GM19193 (cell line): ENCODE data around the gene FBXW7.

Experiments
- POLR2A ChIP-seq: IDR thresholded peaks from 4 replicates; pipeline ENCODE4 v1.6.1; 2011; ENCODE audit not compliant: insufficient read depth, insufficient read length; ENCODE audit errors: extremely low read depth

Gene FBXW7

DNA sequence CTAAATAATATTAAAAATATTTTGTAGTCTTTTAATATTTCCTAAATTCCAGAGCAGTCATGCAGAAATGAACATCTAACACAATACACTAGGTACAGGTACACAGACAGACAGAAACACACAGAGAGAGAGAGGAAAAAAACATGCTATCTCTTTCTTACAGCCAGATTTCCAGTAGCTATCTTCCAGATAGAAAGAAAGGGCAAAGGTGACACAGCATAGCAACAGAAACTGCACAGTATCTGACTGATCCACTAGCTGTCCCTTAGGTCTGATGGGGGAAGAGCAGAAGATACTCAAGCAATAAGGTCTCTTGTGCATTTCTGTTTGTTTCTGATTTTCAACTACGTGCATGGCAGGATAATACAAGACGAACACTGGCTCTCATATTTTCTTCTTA is 7.8 kb downstream of the FBXW7 start:
- no peak for TF ChIP-seq POLR2A

DNA sequence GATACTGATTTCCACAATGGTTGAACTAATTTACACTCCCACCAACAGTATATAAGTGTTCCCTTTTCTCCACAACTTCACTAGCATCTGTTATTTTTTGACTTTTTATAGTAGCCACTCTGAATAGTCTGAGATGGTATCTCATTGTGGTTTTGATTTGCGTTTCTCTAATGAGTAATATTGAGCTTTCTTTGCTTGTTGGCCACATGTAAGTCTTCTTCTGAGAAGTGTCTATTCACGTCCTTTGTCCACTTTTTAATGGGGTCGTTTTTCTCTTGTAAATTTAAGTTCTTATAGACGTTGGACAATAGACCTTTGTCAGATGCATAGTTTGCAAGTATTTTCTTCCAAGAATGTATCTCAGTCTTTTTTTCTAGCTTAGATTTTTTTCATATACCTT is 10.0 kb downstream of the FBXW7 start:
- TF ChIP-seq POLR2A, result no peak

DNA sequence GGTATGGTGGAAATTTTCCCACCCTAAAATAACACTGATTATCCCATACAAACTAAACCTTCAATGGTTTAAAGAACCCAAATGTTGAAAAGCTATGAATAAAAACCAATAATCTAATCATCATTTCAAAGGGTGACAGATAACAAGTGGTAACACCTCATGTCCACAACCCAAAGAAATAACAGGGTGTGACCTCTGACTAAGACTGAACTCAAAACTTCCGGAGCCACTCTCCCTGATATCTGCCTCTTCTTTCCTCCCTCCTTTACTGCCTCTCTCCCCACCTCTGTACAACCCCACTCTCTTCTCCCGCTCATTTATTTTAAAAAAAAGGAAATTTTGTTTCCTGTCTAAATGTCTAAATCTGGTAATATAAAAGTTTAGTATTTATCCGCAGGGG is 11.5 kb downstream of the FBXW7 start:
- TF ChIP-seq POLR2A, result no peak

DNA sequence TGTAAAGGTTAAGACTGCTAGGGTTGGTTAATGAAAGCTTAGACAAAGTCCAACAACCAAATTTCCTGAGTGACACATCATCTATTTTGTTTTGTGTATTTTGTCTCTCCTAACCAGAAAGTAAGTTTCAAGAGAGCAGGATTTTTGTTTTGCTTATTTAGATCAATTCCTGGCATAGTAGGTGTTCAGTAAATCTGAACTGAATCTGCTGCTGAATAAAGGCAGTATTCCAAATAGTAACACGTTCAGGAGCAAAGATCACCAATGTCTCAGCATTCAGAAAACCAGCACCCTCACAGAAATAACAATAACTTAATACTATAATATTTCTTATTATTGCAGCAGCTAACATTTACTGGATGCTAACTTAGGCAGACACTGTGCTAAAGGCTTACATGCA is 12.2 kb downstream of the FBXW7 start:
- no peak for TF ChIP-seq POLR2A

DNA sequence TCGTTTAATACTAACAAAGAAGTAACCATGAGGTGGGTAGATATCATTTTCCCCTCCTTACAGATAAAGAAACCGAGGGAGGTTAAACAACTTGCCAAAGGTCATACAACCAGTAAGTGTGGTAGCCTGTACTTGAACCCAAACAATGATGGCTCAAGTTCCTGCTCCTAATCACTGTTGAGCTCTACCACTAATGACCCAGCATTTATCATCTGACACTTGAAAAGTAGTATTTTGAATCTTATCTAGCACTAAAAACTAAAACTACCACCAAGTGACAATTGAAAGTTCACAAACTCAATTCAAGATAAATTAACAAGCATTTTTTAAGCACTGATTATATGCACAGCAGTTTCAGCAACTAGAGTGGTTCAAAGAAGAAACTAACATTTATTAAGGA is 13.1 kb downstream of the FBXW7 start:
- TF ChIP-seq POLR2A, result no peak

DNA sequence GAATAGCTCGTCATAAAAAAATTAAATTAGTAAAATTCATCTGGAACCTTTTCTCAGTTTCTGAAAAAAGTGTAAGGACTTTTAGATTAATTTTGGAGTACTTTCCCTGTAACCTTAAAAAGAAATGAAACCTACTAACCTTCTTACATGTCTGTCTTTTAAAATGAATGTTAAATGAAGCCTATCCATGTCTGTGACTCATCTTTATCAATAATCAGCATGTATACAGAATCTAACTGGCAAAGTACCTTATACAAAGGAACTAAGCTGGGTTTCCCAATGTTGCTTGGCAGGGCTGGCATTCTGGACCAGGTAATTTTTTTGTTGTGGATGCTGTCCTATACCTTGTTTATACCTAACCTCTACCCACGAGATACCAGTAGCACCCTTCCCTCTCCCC is 13.6 kb downstream of the FBXW7 start:
- no peak for TF ChIP-seq POLR2A

DNA sequence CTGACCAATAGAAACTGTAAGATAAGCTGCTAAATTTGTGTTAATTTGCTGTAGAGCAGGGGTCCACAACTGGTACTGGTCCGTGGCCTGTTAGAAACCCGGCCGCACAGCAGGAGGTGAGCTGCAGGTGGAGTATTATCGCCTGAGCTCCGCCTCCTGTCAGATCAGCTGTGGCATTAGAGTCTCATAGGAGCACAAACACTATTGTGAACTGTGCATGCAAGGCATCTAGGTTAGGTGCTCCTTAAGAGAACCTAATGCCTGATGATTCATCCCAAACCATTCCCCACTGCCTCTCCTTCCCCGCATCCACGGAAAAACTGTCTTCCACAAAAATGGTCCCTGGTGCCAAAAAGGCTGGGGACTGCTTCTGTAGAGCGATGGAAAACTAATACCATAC is 19.7 kb downstream of the FBXW7 start:
- TF ChIP-seq POLR2A, result no peak

DNA sequence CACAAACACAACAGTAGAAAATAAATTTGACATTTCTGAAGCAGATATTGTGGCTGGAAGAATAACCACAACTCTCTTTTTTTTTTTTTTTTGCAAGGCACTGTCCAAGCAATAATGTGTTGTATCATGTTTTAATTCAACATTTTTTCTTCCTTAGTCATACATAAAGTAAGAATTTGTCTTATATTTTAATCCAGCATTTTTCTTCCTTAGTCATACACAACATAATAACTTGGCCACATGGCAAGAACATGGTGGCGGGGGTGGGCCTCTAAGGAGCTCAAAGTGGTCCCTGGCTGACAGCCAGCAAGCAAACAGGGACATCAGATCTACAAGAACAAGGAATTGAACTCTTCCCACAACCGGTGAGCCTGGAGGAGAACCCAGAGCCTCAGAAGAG is 20.2 kb downstream of the FBXW7 start:
- no peak for TF ChIP-seq POLR2A

DNA sequence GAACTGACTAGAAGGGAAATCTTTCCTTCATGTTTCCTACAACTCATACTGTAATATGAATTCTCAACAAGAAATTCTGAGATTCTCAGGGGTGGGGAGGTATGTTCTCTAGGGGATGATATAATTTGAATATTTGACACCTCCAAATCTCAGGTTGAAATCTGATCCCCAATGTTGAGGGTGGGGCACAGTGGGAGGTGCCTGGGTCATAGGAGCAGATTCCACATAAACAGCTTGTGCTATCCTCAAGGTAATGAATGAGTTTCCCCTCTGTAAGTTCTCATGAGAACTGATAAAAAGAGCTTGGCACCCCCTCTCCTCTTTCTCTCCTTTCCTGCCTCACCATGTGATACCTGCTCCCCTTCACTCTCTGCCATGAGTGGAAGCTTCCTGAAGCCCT is 21.5 kb downstream of the FBXW7 start:
- no peak for TF ChIP-seq POLR2A

DNA sequence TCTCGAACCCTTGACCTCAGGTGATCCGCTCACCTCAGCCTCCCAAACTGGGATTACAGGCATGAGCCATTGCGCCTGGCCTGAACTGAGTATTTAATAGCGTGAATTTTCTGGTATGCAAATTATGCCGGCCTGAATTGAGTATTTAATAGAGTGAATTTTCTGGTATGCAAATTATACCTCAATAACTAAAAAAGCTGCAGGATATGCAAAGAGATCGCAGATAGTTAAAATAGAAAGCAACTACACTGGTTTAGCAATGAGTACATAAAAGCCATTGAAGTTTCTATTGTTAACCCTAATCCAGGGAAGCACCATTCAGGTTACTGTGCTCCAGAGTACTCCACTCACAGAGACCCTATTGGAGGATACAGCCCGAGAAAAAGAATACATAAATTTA is 22.8 kb downstream of the FBXW7 start:
- no peak for TF ChIP-seq POLR2A

DNA sequence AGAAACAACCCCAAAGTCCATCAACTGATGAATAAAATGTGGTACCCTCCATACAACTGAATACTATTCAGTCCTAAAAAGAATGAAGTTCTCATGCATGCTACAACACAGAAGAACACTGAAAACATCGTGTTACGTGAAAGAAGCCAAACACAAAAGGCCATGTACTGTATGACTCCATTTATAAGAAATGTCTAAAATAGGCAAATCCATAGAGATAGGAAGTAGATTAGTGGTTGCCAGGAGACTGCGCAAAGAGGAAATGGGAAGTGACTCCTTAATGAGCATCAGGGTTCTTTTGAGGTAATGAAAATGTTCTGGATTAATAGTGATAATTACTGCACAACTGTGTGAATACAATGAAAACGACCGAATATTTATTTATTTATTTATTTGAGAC is 23.4 kb downstream of the FBXW7 start:
- no peak for TF ChIP-seq POLR2A

DNA sequence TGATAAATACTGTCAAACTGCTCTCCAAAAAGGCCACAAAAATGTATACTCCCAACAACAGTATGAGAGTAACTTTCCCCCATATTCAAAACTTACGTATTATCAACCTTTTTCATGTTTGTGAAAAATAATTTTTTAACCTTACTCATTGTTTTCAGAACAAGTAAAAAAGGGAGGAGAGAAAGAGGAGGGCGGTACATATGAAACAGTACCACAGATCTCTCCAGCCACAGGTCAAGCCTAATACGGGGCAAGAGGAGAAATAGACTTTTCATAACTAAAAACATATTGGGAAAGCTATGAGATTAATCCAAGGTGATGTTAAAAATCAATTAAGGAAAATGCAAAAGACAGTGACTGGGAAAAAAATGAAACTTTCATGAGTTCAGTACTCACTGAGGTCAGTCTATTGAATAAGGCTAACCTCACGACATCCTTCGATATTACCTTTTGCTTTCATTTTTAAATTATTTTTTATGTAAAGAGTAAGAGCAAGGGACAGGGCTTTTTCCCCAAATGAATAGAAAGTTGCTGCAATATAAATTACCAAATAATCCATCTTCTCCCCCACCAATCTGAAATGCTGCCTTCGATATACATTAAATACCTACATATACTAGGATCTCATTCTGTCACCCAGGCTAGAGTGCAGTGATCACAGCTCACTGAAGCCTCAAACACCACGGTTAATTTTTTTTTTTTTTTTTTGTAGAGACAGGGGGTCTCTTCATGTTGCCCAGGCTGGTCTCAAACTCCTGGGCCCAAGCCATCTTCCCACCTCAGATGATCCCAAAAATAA is 25.3 kb downstream of the FBXW7 start:
- no peak for TF ChIP-seq POLR2A

DNA sequence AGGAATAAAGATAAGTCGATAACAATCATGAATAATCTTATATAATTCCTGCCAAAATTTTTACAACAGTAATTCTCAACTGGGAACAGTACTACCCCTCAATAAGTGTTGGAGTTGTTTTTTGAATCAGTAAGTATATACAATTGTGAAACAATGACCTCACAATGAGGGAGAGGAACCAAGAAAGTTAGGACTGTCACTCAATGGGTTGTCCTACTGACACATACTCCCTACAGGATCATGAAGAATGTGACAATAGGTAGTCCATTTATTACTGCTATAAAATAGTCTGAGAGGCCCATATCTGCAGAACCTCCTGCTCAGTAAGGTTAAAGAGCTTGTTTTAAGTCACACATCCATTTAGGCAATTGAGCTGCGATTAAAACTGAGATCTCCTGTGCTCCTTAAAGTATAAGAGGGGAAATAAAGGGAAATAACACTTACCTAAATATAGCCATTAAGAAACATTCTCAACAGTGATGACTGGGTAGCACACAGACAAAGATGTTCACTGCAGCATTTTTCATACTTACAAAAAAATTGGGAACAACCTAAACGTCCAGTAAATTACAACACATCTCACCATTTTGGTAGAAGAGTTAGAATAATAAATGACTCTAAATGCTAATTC is 26.2 kb downstream of the FBXW7 start:
- no peak for TF ChIP-seq POLR2A

DNA sequence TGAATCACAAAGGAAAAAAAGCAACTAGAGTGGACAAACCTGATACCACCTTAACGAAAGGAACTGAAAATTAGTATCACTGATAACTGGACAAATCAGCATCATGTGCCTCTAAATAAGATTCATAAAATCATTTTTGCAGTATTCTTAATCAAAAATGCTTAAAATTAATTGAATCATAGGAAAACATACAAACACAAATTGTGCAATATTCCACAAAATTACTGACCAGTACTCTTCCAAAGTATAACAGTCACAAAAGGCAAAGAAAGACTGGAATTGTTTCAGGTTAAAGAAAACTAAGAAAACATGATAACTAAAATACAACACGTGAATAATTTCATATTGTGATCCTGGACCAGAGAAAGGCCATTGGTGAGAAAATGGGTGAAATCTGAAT is 27.1 kb downstream of the FBXW7 start:
- TF ChIP-seq POLR2A, result no peak

DNA sequence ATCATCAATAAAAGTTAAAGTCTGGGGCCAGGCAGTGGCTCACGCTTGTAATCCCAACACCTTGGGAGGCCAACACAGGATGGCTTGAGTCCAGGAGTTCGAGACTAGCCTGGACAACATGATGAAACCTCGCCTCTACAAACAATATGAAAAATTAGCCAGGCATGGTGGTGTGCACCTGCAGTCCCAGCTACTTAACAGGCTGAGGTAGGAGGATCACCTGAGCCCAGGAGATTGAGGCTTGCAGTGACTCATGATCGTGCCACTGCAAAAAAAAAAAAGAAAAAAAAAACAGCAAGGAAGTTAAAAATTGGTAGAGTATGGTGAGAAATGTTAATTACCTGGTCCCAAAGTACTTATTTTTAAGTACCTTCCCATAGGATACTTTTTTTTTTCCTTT is 27.5 kb downstream of the FBXW7 start:
- no peak for TF ChIP-seq POLR2A

DNA sequence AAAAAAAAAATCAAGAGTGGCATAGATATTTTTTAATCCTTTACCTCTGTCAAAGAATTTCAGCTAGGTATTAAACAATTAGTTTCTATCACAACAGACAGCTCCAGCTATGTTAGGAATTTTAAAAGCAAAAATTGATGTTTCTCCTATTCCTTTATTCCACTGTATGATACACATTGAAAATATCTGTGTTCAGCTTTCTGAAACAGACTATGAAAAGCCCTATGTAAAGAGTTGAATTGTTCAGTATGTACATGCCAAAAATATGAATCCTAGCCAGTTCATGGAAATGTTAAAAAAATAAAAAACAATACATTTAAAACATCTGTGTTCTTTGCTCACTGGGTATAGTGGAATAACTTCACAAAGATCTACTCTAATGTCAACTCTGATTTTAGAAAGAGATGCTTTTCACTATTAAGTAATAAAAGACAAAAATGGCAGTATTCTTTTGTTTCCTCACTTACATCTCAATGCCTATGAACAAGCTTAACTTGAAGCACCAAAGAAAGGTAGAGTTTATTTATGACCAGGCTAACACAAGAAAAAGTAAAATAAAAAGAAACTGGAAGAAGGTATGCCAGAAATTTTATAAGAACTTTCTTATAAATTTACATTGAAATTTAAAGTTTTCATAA is 32.1 kb downstream of the FBXW7 start:
- no peak for TF ChIP-seq POLR2A

DNA sequence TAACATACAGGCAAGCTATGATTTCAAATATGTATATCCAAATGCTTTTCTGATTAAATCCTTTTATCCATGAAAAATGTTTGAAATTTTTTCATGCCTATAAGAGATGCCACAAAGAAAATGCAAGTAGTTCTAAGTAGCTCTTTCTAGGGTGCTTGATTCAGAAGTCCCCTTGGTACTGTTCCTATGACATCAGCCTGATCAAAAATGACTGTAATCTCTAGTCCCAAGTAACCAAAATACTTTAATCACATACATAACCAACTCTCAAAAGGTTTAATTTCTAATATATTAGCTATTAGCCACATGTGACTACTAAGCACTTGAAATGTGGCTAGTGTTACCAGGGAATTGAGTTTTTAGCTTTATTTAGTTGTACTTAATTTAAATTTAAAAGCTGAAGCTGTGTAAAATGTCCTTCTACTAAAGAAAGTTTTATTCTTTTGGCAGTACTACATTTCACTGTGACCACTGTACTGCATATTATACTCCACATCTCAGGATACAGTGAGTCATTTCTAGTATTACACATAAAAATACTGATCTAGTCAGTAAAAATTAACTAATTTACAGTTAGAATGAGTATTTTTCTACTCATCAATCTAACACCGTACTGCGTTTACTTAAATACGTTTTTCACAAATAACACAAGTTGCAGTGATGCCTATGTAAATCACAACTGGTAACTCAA is 33.9 kb downstream of the FBXW7 start:
- TF ChIP-seq POLR2A, result no peak
